K562 (cell line): Measurements from ENCODE around the gene KDM4F. TPM values are rescaled to one million over a fixed set of nuclear protein-coding genes. Genes with fewer than 3 reads are reported as not detected.

Source experiments
- ATAC-seq: fragments of 200-7000 bp; cut with Tn5 transposase; 3 replicates; pipeline ENCODE4 v1.9.1; 2020; ENCODE audit warnings: moderate library complexity
- BruUV-seq: library from RNA; stranded (reverse); fragments of 400-500 nt; replicated peaks from 2 replicates; lab custom pipeline; 2021; lab: Mats Ljungman, UMichigan
- CTCF ChIA-PET: fragments of 300-600 bp; formaldehyde crosslinking; extraction: SDS; loops from one replicate; lab custom pipeline; 2021; ENCODE audit warnings: low intra/inter-chr PET ratio; lab: Yijun Ruan, JAX
- POLR2A ChIA-PET: fragments of 300-600, 350-650 bp; sonication (Branson Sonifier 250); formaldehyde crosslinking; extraction: SDS; loops from one replicate; lab custom pipeline; 2021; ENCODE audit warnings: antibody characterized with exemption, inconsistent platforms; lab: Yijun Ruan, JAX
- DNase-seq, 4 experiments: peaks; one replicate each; pipeline versions ENCODE4 v3.0.0 to v3.0.0-alpha.2; 2011 to 2018; ENCODE audit warnings: low spot score in 3 of 4, mixed read lengths in 3 of 4; ENCODE audit errors: extremely low read depth in 1 of 4
- FAIRE-seq: peaks from 2 replicates; lab custom pipeline; 2011; peaks lifted over from hg19 to GRCh38; lab: Jason Lieb, UNC
- H2AFZ ChIP-seq: 2 replicates; pipeline ENCODE4 v1.6.0; 2011; ENCODE audit warnings: low read depth, low read length, control low read depth, inconsistent platforms
- H3K27ac ChIP-seq: fragments of 200-600 bp; 3 replicates; pipeline ENCODE4 v1.8.0; 2011; ENCODE audit warnings: low read depth, mild to moderate bottlenecking, control low read depth, inconsistent platforms, low read length, moderate library complexity, mixed read lengths; ENCODE audit errors: extremely low read depth
- H3K27me3 ChIP-seq, 2 experiments: fragments of 300-600 bp in 1 of 2; 2 replicates in 1 of 2; 3 replicates in 1 of 2; pipeline versions ENCODE4 v1.6.0 to v1.8.0; 2011; ENCODE audit warnings: inconsistent platforms in 2 of 2, low read length in 2 of 2, mild to moderate bottlenecking in 1 of 2, mixed read lengths in 1 of 2, moderate library complexity in 1 of 2; ENCODE audit not compliant: control insufficient read depth in 2 of 2, insufficient read depth in 2 of 2
- H3K36me3 ChIP-seq: fragments of 300-600 bp; 3 replicates; pipeline ENCODE4 v1.8.0; 2011; ENCODE audit warnings: mild to moderate bottlenecking, low read length, inconsistent platforms; ENCODE audit not compliant: control insufficient read depth, insufficient read depth
- H3K4me1 ChIP-seq, 2 experiments: fragments of 200-600 bp in 1 of 2; replicated peaks in 1 of 2; 2 replicates in 1 of 2; 3 replicates in 1 of 2; pipeline versions ENCODE4 v1.5.1 to v1.8.0; 2011; ENCODE audit warnings: inconsistent platforms in 2 of 2, low read length in 2 of 2, mild to moderate bottlenecking in 1 of 2, mixed read lengths in 1 of 2, moderate library complexity in 1 of 2; ENCODE audit not compliant: control insufficient read depth in 2 of 2, insufficient read depth in 2 of 2
- H3K4me2 ChIP-seq: 2 replicates; pipeline ENCODE4 v1.6.1; 2011; ENCODE audit warnings: low read length, control low read depth, inconsistent platforms, mixed read lengths; ENCODE audit not compliant: insufficient read depth
- H3K4me3 ChIP-seq: fragments of 200-600 bp; sonication (generic), shearing (Covaris generic); 2 replicates; pipeline ENCODE4 v1.5.1; 2016; ENCODE audit warnings: control low read depth, inconsistent platforms
- H3K79me2 ChIP-seq: fragments of 200-600 bp; 3 replicates; pipeline ENCODE4 v1.8.0; 2011; ENCODE audit warnings: low read length, inconsistent platforms; ENCODE audit not compliant: control insufficient read depth, insufficient read depth
- H3K9ac ChIP-seq, 2 experiments: 2 replicates each; pipeline versions ENCODE4 v1.6.0 to v1.6.1; 2011; ENCODE audit warnings: low read depth in 2 of 2, low read length in 2 of 2, control low read depth in 1 of 2, inconsistent platforms in 1 of 2, mild to moderate bottlenecking in 1 of 2, mixed read lengths in 1 of 2; ENCODE audit not compliant: insufficient read depth in 1 of 2
- H3K9me1 ChIP-seq: one replicate; pipeline ENCODE4 v1.6.0; 2011; ENCODE audit warnings: inconsistent platforms, mild to moderate bottlenecking, low read length, moderate library complexity; ENCODE audit not compliant: control insufficient read depth, insufficient read depth
- H3K9me3 ChIP-seq: replicated peaks from 2 replicates; pipeline ENCODE4 v1.5.1; 2011; ENCODE audit warnings: low read depth, low read length, inconsistent platforms; ENCODE audit not compliant: control insufficient read depth, insufficient read depth
- H4K20me1 ChIP-seq: replicated peaks from 2 replicates; pipeline ENCODE4 v1.6.1; 2011; ENCODE audit warnings: low read length, inconsistent platforms, mixed read lengths; ENCODE audit not compliant: control insufficient read depth, insufficient read depth
- ARHGAP35 ChIP-seq: fragments of 450-650 bp; IDR thresholded peaks from 2 replicates; pipeline ENCODE4 v1.6.1; 2018; ENCODE audit not compliant: partially characterized antibody
- HMGN3 ChIP-seq: IDR thresholded peaks from 2 replicates; pipeline ENCODE4 v1.6.1; 2011; ENCODE audit warnings: borderline replicate concordance, low read depth, mild to moderate bottlenecking, mixed read lengths, low read length; ENCODE audit not compliant: insufficient read length; ENCODE audit errors: extremely low read depth
- KAT2B ChIP-seq: IDR thresholded peaks from one replicate; pipeline ENCODE4 v1.6.1; 2012; ENCODE audit warnings: low read depth, mild to moderate bottlenecking, control low read depth, inconsistent platforms, low read length, moderate library complexity
- MAFK ChIP-seq: IDR thresholded peaks from 2 replicates; pipeline ENCODE4 v1.6.1; 2011; ENCODE audit warnings: low read length, improper control_type of control experiment
- MEF2A ChIP-seq: IDR thresholded peaks from 2 replicates; pipeline ENCODE4 v1.6.1; 2011; ENCODE audit warnings: low read depth, mild to moderate bottlenecking, low read length, moderate library complexity; ENCODE audit not compliant: control insufficient read depth
- PCBP2 ChIP-seq: fragments of 200-400 bp; formaldehyde crosslinking; IDR thresholded peaks from 2 replicates; pipeline ENCODE4 v1.6.1; 2018; ENCODE audit warnings: low read length, low read depth, mild to moderate bottlenecking, moderate library complexity; ENCODE audit not compliant: poor library complexity, severe bottlenecking
- PYGO2 ChIP-seq: fragments of 450-650 bp; IDR thresholded peaks from 2 replicates; pipeline ENCODE4 v1.6.1; 2016; ENCODE audit warnings: mild to moderate bottlenecking, missing genetic modification characterization, moderate library complexity, missing compliant biosample characterization
- TAF7 ChIP-seq: fragments of 450-650 bp; IDR thresholded peaks from 2 replicates; pipeline ENCODE4 v1.6.1; 2016; ENCODE audit warnings: missing genetic modification characterization, missing compliant biosample characterization
- TARDBP ChIP-seq: fragments of 450-650 bp; IDR thresholded peaks from 2 replicates; pipeline ENCODE4 v1.6.1; 2016
- WGBS: fragments of 100-300 bp; shearing (Covaris generic); methylation state at CpG from one replicate; pipeline ENCODE4 v1.1.6; 2016; ENCODE audit warnings: low coverage, mixed read lengths; ENCODE audit not compliant: insufficient coverage; ENCODE audit errors: missing lambda C conversion rate; 5-methylcytosine and 5-hydroxymethylcytosine counted together
- in situ Hi-C: fragments of 300-500 bp; cut with MboI; formaldehyde crosslinking; loops from 4 replicates; pipeline ENCODE4 v1.15.0; 2018; ENCODE audit warnings: inconsistent platforms, mixed read lengths
- intact Hi-C: fragments of 100-400 bp; cut with micrococcal nuclease; formaldehyde crosslinking; loops from 2 replicates; pipeline ENCODE4 v1.14.2; 2022
- polyA plus RNA-seq, 8 experiments: library from polyadenylated mRNA; depleted of rRNA in 4 of 8; stranded (reverse) in 5 of 8; unstranded in 3 of 8; fragments of >200 nt; fragmentation: Nextera tagmentation in 2 of 8; fragmentation: Illumina TruSeq in 1 of 8; extraction: Ambion mirVana in 2 of 8; extraction: Trizol in 1 of 8; gene quantifications; 2 replicates each; pipeline versions ENCODE4 v1.2.1 to v1.2.3, GENCODE V29; 2011 to 2014; ENCODE audit warnings: inconsistent platforms in 1 of 8, missing spikeins in 1 of 8
- total RNA-seq, 7 experiments: library from RNA; depleted of rRNA in 6 of 7; stranded (reverse); fragments of >200 nt in 6 of 7; fragmentation: Illumina TruSeq in 2 of 7; extraction: Trizol in 2 of 7; gene quantifications; 2 replicates each; pipeline versions ENCODE4 v1.2.1 to v1.2.3, GENCODE V29; 2011 to 2021; ENCODE audit warnings: low replicate concordance in 1 of 7
- TF ChIP-seq, protein P1 (sequence below): fragments of 450-650 bp; formaldehyde crosslinking; IDR thresholded peaks from 2 replicates; pipeline ENCODE4 v1.4.0; 2020; ENCODE audit warnings: mild to moderate bottlenecking, moderate library complexity
- TF ChIP-seq, protein P2 (sequence below): fragments of 450-650 bp; IDR thresholded peaks from 2 replicates; pipeline ENCODE4 v1.7.1; 2018; ENCODE audit warnings: mild to moderate bottlenecking, low read depth; ENCODE audit not compliant: partially characterized antibody
- TF ChIP-seq, protein P3 (sequence below): sonication (generic); formaldehyde crosslinking; IDR thresholded peaks from 2 replicates; pipeline ENCODE4 v1.8.1; 2023; ENCODE audit warnings: mild to moderate bottlenecking, missing genetic modification reagents, moderate library complexity
- TF ChIP-seq, protein P4 (sequence below): IDR thresholded peaks from 2 replicates; pipeline ENCODE4 v1.6.1; 2016; ENCODE audit warnings: missing genetic modification characterization, missing compliant biosample characterization

KDM4F gene
- total and polyA plus RNA-seq, 9 of the 15 experiments (the other 6 are each of a cell fraction or from before 2014, with no cell fraction given): not detected

DNA sequence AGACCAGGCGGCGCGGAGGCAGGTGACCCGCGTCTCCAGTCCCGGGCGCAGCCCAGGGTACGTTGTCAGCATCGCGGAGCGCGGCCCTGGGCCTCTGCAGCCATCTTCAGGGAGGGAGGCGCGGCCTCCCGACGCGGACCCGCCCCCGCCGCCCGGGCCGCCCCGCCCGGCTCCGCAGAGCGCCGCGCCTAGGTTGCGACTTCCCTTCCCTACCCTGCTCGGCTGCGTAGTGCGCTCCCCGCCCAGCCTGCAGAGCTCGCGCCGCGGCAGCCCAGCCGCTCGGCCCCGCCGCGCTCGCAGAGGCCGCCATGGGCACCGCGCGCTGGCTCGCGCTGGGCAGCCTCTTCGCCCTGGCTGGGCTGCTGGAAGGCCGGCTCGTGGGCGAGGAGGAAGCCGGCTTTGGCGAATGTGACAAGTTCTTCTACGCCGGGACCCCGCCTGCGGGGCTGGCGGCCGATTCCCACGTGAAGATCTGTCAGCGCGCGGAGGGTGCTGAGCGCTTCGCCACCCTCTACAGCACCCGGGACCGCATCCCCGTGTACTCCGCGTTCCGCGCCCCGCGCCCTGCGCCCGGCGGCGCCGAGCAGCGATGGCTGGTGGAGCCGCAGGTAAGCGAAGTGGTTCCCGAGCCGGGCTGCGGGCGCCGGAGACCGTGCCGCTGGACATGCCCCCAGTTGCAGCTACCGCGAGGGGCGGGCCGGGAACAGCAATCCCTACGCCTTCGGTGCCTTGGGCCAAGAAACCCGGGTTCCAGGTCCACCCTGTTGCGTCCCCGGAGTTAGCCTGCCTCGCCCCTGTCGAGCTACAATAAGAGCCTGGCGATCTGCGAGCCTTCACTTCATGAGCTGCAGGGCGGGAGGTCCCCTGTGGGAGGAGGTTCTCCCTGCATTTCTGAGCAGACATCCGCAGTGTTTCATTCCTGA lies 40.7 kb downstream of the KDM4F start, which contains the start of gene ENDOD1:
Gene ENDOD1, plus strand, starts transcription at position 227 of the 923 bp plus-strand sequence. Its CDS starts 82 bp downstream, at position 309.
- Histone ChIP-seq H3K79me2 (peaks cover 15% of the 10 kb centered on the region; the same call in 2 of the 3 replicates), H3K9me1 (no peaks in the 10 kb centered on the region), H3K36me3 (no peaks in the 10 kb centered on the region; the same call in 2 of the 3 replicates), H4K20me1 (peaks cover 3% of the 10 kb centered on the region; the same call in 1 of the 2 replicates), H3K27me3 (no peaks in the 10 kb centered on the region), H3K27ac (peak within 1 kb of the TSS; percentile 61), H2AFZ (peak within 1 kb of the TSS; percentile 96), H3K4me3 (peak within 1 kb of the TSS; percentile 79), H3K4me1 (peaks cover 26 to 33% of the 10 kb centered on the region in 2 experiments), H3K9ac (peak within 1 kb of the TSS; percentile 76 to 93), H3K9me3 (no peaks in the 10 kb centered on the region), H3K4me2 (peak within 1 kb of the TSS; percentile 89)
- intact Hi-C loops (loop anchor here (2.0 kb wide), 1 partner anchor 21 kb away; no protein-coding TSS in a partner anchor), in situ Hi-C loops (no loop called here)
- ATAC-seq (peak; percentile 98), DNase-seq (peak; percentile 89 to 91 (median 89)), FAIRE-seq (no peak)
- under 1% methylated on average over 68 of the region's 106 CpGs for WGBS
- ChIA-PET CTCF (no interaction called here), POLR2A (interaction anchor here (0.7 to 5.8 kb wide), 8 partner anchors 9 to 793 kb away, joined by 3 to 37 read pairs (median 4); no protein-coding TSS in a partner anchor)
- no TSS peak for BruUV-seq
- TF ChIP-seq, protein P1, sequence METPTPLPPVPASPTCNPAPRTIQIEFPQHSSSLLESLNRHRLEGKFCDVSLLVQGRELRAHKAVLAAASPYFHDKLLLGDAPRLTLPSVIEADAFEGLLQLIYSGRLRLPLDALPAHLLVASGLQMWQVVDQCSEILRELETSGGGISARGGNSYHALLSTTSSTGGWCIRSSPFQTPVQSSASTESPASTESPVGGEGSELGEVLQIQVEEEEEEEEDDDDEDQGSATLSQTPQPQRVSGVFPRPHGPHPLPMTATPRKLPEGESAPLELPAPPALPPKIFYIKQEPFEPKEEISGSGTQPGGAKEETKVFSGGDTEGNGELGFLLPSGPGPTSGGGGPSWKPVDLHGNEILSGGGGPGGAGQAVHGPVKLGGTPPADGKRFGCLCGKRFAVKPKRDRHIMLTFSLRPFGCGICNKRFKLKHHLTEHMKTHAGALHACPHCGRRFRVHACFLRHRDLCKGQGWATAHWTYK (CRISPR knock-in tag): no peak
- TF ChIP-seq ARHGAP35 (no peak), HMGN3 (peak; percentile 76), PCBP2 (no peak), MEF2A (no peak), KAT2B (no peak), TARDBP (no peak), PYGO2 (tag) (no peak), MAFK (no peak), TAF7 (tag) (0 out of 2 replicates have a peak, but pooled peaks have one; percentile 62)
- TF ChIP-seq, protein P2, sequence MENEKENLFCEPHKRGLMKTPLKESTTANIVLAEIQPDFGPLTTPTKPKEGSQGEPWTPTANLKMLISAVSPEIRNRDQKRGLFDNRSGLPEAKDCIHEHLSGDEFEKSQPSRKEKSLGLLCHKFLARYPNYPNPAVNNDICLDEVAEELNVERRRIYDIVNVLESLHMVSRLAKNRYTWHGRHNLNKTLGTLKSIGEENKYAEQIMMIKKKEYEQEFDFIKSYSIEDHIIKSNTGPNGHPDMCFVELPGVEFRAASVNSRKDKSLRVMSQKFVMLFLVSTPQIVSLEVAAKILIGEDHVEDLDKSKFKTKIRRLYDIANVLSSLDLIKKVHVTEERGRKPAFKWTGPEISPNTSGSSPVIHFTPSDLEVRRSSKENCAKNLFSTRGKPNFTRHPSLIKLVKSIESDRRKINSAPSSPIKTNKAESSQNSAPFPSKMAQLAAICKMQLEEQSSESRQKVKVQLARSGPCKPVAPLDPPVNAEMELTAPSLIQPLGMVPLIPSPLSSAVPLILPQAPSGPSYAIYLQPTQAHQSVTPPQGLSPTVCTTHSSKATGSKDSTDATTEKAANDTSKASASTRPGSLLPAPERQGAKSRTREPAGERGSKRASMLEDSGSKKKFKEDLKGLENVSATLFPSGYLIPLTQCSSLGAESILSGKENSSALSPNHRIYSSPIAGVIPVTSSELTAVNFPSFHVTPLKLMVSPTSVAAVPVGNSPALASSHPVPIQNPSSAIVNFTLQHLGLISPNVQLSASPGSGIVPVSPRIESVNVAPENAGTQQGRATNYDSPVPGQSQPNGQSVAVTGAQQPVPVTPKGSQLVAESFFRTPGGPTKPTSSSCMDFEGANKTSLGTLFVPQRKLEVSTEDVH: no peak
- TF ChIP-seq, protein P3, sequence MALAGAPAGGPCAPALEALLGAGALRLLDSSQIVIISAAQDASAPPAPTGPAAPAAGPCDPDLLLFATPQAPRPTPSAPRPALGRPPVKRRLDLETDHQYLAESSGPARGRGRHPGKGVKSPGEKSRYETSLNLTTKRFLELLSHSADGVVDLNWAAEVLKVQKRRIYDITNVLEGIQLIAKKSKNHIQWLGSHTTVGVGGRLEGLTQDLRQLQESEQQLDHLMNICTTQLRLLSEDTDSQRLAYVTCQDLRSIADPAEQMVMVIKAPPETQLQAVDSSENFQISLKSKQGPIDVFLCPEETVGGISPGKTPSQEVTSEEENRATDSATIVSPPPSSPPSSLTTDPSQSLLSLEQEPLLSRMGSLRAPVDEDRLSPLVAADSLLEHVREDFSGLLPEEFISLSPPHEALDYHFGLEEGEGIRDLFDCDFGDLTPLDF: peak; percentile 77
- TF ChIP-seq, protein P4, sequence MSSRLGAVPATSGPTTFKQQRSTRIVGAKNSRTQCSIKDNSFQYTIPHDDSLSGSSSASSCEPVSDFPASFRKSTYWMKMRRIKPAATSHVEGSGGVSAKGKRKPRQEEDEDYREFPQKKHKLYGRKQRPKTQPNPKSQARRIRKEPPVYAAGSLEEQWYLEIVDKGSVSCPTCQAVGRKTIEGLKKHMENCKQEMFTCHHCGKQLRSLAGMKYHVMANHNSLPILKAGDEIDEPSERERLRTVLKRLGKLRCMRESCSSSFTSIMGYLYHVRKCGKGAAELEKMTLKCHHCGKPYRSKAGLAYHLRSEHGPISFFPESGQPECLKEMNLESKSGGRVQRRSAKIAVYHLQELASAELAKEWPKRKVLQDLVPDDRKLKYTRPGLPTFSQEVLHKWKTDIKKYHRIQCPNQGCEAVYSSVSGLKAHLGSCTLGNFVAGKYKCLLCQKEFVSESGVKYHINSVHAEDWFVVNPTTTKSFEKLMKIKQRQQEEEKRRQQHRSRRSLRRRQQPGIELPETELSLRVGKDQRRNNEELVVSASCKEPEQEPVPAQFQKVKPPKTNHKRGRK: no peak
